Esophagus muscularis mucosa (tissue), 4 donors: Measurements from ENCODE around the gene HOXA9.

Source experiments
- CTCF ChIP-seq, 3 experiments: fragments of 200-600 bp in 2 of 3; fragments of 450-650 bp in 1 of 3; sonication (generic) in 2 of 3; IDR thresholded peaks; one replicate each; pipeline ENCODE4 v1.5.1; 2017 to 2019; ENCODE audit warnings: antibody characterized with exemption in 3 of 3, mild to moderate bottlenecking in 2 of 3, moderate library complexity in 1 of 3
- EP300 ChIP-seq: sonication (generic); formaldehyde crosslinking; IDR thresholded peaks from one replicate; pipeline ENCODE4 v1.6.1; 2017; ENCODE audit warnings: antibody characterized with exemption
- POLR2A ChIP-seq: fragments of 450-650 bp; IDR thresholded peaks from one replicate; pipeline ENCODE4 v1.6.1; 2017; ENCODE audit warnings: antibody characterized with exemption, moderate library complexity, mild to moderate bottlenecking, low read depth
- POLR2AphosphoS5 ChIP-seq, 2 donors: sonication (generic); formaldehyde crosslinking; IDR thresholded peaks; one replicate each; pipeline ENCODE4 v1.6.1; 2017; ENCODE audit warnings: antibody characterized with exemption in 2 of 2

DNA sequence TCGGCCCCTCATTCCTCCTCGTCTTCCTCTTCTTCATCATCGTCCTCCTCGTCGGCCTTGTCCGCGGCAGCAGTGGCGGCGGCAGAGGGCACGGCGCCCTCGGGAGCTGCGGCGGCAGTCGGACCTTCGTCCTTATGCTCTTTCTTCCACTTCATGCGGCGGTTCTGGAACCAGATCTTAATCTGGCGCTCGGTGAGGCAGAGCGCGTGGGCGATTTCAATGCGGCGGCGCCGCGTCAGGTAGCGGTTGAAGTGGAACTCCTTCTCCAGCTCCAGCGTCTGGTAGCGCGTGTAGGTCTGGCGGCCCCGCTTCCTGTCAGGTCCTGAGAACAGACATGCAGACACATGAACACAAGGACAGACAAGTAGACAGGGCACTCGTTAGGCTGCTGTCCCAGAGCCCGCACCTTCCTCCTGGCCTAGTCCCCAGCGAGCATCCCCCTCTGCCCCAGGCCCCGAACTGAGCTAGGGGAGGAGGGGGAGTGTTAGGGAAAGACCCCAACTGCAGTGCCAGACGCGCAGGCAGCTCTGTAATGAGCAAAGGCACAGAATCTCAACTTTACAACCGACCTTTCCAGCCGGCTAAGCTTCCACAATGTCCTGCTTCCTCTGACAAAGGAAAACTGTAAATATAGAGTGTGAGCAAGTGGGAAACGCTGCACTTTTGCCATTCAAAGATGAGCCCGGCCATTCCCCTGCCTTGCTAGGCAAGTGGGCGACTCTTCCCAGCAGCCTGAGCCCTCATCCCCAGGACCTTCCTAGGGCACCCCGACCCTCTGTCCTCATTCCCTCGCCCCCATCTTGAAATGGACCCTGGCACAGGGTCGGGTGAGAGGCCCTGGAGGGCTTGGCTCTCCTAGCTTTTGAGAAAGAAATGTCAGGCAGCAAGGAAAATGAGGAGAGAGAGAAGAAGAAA, 10.2 kb downstream of the HOXA9 start:
- TF ChIP-seq CTCF (IDR thresholded peaks at IDR 0.05), result no peak
- TF ChIP-seq POLR2A, result no peak
- no peak for TF ChIP-seq POLR2AphosphoS5 (IDR thresholded peaks at IDR 0.05)
- TF ChIP-seq EP300, result no peak
